GM19351 (cell line): ENCODE results near the gene BMPER.

ENCODE experiments used
- ATAC-seq: cut with Tn5 transposase; IDR thresholded peaks from one replicate; pipeline ENCODE4 v1.9.1; 2021; ENCODE audit warnings: mild to moderate bottlenecking, moderate library complexity; ENCODE audit not compliant: unreplicated experiment

BMPER gene

DNA sequence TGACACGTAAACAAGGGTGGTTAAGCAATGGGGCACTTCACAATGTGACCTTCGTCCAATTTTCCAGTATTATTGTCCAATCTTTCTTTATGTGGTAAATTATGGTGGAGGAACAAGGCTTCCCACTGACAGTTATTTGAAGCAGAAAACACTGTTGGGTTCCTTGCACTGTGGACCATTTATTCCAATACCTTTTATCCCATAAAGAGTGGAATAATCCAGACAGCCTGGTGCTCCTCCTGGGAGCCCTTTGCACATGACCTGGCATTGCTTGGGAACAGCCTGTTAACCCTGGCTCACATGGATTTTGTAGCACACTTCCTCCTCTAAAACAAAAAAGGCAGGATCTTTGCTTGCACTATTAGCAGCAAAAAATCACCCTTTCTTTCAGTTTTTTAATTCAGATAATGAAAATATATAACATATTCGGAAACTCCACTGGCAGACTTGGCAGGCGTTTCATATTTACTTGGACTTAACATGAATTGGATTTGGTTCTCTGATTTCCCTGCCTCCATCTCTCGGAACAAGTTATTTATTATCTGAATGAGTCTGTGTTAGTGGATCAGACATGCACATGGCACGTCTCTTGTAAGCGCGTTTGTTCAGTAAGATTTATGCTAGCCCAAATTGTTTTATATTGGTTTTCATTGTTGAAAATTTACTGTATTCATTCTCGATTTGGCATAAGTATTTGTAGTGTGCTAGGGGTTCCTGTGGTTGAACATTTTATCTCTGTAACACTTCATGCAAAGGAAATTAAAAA is 59.3 kb downstream of the BMPER start:
- no peak for ATAC-seq

DNA sequence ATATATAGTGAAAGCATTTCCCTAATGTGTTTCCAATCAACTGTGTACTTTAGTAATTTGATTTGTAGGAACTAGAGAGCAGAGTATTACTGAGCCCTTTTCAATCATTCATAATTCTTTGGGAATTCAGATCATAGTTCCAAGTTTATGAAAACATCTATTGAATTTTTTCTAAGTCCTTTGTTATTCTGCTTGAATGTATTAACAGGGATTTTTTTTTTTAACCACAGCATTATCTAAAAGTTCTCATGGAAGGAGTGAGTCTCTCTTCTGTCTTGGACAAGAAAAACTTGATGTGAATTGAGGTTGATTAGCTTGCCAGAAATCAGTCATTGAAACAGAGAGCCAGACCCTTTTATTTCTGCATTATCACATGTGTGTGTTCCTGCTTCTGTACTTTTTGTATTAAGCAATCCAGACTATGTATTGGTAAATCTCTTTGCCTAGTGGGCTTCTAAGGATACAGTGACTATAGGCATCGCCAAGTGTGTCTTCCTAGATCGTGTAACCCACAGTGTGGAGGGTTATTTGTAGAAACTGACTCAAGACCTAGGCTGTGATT is 59.9 kb downstream of the BMPER start:
- no peak for ATAC-seq

GRCh38 chr7:33968591-33968990 is 63.3 kb downstream of the BMPER start:
- no peak for ATAC-seq

- ATAC-seq = no peak
Observed at GRCh38 chr7:33970536-33970935, 65.2 kb downstream of the BMPER start.

- no peak for ATAC-seq
Observed at GRCh38 chr7:33971106-33971505, 65.8 kb downstream of the BMPER start.

GRCh38 chr7:33973231-33974015 is 68.1 kb downstream of the BMPER start:
- no peak for ATAC-seq

- no peak for ATAC-seq
Observed at GRCh38 chr7:33979300-33979806, 74.0 kb downstream of the BMPER start.

- ATAC-seq = no peak
Observed at GRCh38 chr7:33979807-33980355, 74.5 kb downstream of the BMPER start.

DNA sequence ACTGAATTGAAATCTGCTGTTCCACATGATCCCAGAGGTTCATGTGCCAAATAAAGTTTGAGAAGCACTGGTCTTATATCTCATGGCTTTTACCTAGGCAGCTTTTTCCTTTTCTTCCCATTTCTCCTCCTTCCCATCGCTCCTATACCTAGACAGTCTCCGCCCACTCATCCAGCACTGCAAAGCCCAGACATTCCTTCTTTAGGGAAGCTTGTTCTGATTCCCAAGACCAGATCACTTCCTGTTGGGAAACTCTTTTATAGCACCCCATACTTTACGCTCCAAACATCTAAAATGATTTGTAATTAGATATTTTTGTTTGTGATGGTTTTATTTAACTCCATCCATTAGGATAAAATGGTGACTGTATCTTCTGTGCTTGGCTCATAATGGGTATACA is 75.9 kb downstream of the BMPER start:
- ATAC-seq = no peak

GRCh38 chr7:33981671-33982424 is 76.5 kb downstream of the BMPER start:
- ATAC-seq = no peak

DNA sequence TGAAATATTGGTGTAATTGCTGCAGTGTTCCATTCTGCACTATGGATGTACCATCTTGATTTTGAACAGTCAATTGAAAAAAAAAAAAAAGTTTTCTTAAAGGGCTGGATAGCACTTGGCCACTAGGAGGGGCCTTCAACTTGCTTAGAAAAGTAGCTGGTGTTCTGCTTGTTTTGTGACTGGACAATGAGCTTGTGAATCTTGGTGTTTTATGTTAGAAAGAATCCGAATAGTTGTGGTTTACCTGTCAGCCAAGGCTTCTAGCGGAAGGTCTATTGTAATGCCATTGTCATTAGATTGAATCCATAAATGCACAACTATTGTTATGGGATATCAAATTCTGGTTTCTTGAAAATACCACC is 77.1 kb downstream of the BMPER start:
- no peak for ATAC-seq

DNA sequence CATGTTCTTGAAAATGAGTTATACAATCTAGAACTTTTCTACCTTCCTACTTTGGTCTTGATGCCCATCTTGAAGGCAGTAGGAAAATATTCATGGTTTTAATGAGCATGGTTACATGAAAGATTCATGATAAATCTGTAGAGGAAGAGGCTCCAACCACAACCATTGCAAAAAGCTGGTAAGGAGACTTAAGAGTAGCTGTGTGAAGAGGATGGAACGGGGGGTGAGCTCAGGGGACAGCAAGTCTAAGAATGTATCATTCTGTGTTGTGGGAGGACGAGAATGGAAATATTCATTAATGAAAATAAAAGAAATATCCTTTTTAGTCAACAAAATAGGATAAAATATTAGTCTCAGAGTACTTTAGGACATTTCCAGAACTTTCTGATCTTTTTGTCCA is 81.1 kb downstream of the BMPER start:
- no peak for ATAC-seq

DNA sequence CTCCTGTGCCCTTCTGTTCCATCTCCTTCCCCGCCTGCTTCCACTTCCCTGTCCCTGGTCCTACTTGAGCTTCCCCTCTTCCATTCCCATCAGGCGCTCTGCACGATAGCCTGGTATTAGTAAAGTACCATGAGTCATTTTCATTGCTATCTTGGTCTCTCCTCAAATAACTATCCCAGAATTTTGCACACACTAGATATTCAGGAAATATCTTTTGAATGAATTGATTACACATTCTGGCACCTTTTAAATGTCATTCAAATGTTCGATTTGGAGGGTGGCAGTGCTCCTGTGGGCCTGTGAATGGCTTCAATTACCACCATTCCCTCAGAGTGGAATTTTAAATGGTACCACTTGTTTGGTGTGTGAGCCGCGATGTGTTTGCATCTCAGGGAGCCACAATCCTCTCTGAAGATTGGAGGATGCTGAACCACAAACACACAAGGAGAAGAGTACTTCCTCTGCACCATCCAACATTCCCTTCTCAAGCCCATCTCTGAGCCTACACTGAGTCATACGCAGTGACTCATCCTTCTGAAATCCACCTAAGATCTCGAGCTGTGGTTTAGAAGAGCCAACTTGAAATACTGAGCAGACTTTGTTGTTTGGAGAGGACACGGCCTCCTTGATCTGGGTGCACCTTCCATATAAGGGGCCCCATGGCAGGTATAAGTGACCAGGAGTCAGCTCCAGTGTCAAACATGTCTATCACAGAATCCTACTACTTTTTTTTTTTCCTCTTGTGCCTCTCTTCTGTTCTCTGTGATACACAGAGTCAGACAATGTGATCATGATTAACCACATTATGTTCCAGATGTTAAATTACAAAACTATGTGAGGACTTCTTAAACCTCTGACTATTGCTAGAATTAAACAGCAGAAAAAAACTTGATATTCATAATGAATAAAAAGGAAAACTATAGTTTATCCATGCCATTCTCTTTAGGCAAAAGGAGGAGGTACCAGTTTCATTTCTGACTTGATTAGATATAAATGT is 81.9 kb downstream of the BMPER start:
- ATAC-seq = no peak

GRCh38 chr7:33996899-33997298 is 91.6 kb downstream of the BMPER start:
- ATAC-seq = no peak

DNA sequence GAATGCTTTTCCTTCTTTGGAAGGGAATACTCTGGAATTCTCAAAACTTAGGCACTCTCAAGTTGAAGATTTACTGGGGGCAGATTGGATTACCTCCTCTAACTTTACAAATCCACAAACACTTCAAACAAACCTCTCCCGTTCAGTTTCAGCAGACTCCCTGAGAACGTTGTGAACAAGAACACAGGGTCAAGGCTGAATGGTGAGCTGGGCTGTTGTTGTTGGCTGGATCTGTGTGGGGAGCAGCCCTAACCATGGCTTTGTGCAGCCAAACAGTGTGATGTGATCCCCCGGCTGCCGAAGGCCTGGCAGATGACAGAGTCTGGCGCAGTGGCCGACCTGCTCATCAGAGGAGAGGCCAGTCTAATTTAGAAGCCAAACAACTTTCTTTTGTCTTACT is 93.1 kb downstream of the BMPER start:
- ATAC-seq = no peak

DNA sequence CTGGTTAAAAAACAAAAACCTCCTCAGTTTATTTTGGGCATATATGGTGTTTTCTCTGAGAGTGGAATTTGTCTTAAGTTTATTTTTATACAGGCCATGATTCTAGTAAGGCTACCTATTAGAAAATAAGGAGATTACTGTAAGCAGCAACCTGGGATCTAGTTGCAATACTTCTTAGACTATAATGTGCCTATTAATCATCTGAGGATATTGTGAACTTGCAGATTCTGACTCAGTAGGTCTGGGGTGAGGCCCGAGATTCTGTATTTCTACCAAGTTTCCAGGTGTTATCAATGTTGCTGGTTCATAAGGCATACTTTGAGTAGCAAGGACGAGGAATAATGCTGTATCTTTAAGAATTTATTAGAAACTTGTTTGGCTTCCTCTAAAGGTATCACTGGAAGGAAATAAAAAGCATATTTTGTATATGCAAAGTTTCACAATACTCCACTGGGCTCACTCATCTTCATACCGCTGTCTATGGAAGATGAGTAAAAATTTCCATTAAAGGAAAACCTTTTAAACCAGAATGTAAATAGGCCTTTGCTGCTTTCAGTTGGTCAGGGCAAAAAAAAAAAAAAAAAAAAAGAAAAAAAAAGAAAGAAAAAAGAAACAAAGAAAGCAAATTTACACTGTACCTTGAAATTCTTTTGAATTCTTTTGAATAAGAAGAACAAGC is 105.8 kb downstream of the BMPER start:
- ATAC-seq = no peak

DNA sequence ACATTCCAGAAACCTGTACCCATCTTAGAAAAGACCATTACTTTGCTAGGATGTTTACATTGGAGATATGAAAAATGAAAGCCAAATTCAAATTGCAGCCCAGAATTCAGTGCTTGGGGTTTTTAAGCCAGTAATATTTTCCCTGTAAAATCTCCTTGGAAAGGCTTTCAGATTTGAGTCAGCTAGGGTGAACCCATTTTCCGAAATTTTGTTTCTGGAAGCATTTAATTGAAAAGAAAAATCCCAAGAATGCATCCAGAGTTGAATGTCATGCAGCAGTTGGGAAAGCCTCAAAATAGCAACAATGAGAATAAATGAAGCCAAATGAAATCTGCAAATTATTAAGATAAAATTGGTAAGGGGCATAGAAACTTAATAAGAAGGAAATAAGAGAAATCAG is 106.4 kb downstream of the BMPER start:
- ATAC-seq = no peak

DNA sequence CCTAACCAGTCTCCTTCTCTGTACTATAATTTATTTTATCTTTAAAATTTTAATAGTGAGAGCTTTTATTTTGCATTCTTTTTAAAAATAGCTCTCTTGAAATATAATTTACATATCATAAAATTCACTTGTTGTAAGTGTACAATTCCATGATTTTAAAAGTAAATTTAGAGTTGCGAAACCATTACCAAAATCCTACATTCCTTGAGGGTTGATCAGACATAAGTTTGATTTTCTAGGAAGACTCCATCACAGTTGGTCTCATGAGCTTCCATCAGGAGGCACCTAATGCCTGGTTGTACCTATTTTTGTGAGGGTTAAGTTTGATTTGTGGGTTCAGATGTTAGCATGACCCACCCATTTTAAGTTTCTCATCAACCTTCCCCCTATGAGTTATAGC is 108.1 kb downstream of the BMPER start:
- ATAC-seq = no peak

- ATAC-seq = no peak
Observed at GRCh38 chr7:34015651-34016050, 110.3 kb downstream of the BMPER start.
